ENCODE results near the gene WWP2.
"Not testable (repeated sequence)": the region's sequence is repeated elsewhere in the genome, so short reads cannot be mapped to it uniquely, and the experiment has no call there.

Gene WWP2

GRCh38 chr16:69830146-69830533 lies 68.0 kb downstream of the WWP2 start:
- DNase-seq (ENCODE audit: low read depth in 2 of 2, low spot score in 1 of 2): no peak

DNA sequence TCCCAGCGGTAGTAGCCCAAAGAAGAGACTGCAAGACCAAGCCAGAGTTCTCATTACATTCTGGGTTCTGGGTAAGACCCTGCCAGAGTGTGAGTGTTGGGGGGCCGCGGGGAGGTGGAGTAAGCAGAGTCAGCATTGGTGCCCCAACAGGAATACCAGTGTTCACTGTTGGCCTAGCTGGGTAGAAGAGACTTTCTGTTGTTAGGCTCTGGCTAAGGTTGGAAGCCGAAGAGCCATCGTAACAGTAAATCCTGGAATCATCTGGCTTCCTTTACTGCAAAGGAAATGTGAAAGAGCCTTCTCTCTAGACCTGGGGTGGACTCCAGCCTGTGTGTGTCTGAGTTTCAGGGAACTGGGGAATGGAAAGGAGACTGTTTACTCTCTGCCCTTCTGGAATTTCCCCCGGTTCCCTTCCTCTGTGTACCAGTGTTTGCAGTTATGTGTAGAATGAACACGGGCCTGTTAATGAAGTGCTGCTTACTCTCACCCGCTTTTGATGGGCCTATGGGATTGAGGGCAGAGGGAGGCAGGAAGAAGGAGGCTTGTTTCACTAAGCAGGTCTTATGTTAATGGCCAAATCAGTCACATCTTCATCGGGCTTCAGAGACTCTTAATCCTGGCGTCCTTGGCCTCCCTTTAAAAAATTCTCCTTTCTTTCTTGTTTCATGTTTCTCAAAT lies 68.5 kb downstream of the WWP2 start:
- no peak for DNase-seq (ENCODE audit: low read depth in 2 of 2, low spot score in 1 of 2)

DNA sequence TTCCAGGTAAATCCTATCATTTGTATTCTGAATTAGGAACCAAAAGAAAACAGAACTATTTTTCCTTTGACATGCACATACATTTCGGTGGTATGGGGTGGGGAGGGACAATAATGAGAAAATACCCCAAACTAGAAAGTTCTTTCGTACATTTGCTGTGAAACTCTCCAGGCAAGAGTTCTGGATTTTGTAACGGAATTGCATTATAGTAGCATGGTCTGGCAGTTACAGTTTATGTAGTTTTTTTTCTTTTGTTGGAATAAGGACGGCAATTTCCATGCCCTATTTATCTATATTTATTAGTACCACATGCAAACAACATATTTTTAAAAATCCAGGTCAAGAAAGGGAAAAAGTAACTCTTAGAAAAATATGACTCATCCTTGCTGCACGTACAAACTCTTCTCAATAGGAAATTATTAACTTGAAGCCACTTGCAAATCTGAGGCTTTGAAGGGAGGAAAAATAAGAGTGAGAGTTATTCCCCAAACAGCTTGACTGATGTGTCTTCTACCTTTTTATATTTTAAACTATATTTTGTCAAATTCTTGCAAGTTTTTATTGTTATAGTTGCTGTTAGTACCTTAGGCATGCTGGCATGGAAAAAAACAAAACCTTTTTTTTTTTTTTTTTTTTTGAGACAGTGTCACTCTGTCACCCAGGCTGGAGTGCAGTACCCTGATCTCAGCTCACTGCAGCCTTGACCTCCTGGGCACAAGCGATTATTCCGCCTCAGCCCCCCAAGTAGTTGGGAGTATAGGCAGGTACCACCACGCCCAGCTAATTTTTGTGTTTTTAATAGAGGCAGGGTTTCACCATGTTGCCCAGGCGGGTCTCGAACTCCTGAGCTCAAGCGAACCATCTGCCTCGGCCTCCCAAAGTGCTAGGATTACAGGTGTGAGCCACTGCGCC lies 69.3 kb downstream of the WWP2 start:
- DNase-seq (ENCODE audit: low read depth in 2 of 2, low spot score in 1 of 2): no peak

GRCh38 chr16:69833357-69834282 lies 71.5 kb downstream of the WWP2 start:
- no peak for DNase-seq (ENCODE audit: low read depth in 2 of 2, low spot score in 1 of 2)

- DNase-seq (ENCODE audit: low read depth in 2 of 2, low spot score in 1 of 2): no peak
Observed at GRCh38 chr16:69834807-69835466, 72.8 kb downstream of the WWP2 start.

- DNase-seq (ENCODE audit: low read depth in 2 of 2, low spot score in 1 of 2): no peak
Observed at GRCh38 chr16:69836257-69836656, 74.1 kb downstream of the WWP2 start.

DNA sequence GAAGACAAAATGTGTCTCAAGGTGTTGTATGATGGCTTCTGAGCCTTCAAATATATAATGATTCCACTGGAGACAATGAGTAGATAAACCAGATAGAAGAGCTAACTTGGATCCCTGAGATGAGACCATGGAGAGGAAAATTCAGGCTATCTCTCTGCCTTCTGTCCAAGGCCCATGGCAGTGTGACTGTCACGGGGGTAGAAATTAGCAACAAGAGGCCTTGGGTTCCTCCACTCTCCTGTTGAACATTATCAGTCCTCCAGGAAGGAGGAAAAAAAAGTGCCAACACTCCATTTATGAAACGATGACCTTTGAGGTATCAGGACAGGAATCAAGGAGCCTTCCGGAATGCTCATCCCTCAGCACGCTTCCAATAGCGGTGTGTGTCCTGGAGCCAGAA lies 75.2 kb downstream of the WWP2 start:
- no peak for DNase-seq (ENCODE audit: low read depth in 2 of 2, low spot score in 1 of 2)

DNA sequence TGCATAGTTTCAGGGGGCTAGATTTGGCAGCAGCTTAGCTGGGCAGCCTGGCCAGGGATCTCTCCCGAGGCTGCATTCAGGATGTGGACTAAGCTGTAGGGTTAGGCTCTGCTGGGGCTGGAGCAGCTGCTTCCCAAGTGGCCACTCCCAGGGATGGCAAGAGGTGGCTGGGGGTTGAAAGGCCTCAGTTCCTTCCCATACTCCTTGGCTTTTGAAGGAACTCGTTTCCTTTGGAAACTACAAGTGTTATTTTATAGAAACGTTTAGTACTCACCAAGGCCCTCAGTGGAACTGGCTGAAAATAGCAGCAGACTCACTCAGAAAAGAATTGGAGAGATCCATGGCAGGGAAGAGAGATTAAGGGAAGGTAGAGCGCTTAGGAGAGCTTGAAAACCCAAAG lies 76.4 kb downstream of the WWP2 start:
- DNase-seq (ENCODE audit: low read depth in 2 of 2, low spot score in 1 of 2): no peak

GRCh38 chr16:69839240-69839688 lies 77.1 kb downstream of the WWP2 start:
- DNase-seq (ENCODE audit: low read depth in 2 of 2, low spot score in 1 of 2): no peak

DNA sequence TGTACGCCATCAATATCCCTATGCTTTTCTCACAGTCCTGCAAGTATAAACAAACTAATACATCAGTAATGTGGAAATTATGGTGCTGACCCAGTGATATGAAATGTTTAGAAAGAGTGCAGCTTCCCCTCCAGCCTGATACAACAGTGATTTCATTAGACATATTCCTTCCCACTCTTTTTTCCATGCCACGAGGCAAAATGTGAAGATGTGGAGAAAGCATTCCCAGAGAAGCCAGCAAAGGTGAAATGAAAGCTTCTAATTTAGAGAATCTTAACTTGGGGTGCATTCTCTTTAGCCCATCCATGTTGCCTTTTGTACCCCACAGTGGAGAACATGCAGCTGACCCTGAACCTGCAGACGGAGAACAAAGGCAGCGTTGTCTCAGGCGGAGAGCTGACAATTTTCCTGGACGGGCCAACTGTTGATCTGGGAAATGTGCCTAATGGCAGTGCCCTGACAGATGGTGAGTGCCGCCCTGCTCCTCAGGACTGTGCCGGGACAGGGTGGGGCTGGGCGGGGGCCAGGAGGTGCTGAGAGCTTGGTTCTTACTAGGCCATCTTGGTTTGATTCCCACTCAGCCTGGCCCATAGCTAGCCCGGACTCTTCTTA lies 77.8 kb downstream of the WWP2 start:
- DNase-seq (ENCODE audit: low read depth in 2 of 2, low spot score in 1 of 2): no peak

DNA sequence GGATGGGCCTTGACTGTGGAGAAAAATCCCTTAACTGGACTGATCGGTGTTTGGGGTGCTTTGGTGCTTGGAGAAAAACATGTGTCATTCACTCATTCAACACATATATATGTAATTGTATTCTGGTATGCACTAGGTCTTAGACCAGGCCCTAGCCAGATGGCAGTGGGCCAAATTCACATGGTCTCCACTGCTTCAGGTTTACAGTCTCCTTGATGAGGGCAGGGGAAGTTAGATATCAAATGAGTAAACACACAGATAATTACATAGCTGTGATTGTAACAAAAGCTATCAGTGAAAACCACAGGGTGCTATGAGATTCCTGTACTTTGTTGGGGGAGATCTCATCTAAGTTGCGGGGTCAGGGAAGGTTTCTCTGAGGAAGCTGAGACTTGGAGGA lies 78.8 kb downstream of the WWP2 start:
- no peak for DNase-seq (ENCODE audit: low read depth in 2 of 2, low spot score in 1 of 2)

GRCh38 chr16:69844441-69844840 lies 82.3 kb downstream of the WWP2 start:
- DNase-seq (ENCODE audit: low read depth in 2 of 2, low spot score in 1 of 2): no peak

- DNase-seq (ENCODE audit: low read depth in 2 of 2, low spot score in 1 of 2): no peak
Observed at GRCh38 chr16:69845181-69845580, 83.0 kb downstream of the WWP2 start.

DNA sequence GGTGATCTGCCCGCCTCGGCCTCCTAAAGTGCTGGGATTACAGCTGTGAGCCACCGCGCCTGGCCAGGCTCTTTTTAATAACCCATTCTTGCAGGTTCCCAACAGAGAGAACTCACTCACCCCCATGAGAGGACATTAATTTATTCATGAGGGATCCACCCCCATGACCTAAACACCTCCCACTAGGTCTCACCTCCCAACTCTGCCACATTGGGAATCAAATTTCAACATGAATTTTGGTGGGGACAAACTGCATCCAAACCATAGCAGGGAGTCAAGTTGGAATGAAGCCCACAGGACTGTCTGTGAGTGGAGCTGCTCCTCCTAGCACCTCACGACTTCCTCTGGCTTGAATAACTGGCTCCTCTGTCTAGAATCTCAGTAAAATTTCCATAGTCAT lies 85.5 kb downstream of the WWP2 start:
- DNase-seq (ENCODE audit: low read depth in 2 of 2, low spot score in 1 of 2): no peak

- no peak for DNase-seq (ENCODE audit: low read depth in 2 of 2, low spot score in 1 of 2)
Observed at GRCh38 chr16:69848637-69849545, 86.8 kb downstream of the WWP2 start.

GRCh38 chr16:69851491-69852240 lies 89.5 kb downstream of the WWP2 start:
- DNase-seq (ENCODE audit: low read depth in 2 of 2, low spot score in 1 of 2): no peak

DNA sequence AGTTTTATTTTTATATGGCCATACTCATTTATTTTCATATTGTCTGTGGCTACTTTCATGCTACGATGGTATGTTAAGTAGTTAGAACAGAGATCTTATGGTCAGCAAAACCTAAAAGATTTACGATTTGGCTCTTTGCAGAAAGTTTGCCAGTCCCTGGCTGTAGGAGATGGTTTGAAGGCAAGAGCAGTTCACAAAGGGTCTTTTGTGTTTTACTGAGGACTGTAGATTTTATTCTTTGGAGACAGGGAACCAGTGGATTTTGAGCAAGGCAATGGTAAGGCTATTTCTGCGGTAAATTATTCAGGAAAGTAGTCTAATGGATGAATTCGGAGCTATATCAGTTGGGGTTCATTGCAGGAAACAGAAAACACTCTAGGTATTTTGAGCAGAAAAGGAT lies 90.7 kb downstream of the WWP2 start:
- DNase-seq (ENCODE audit: low read depth in 2 of 2, low spot score in 1 of 2): no peak

- no peak for DNase-seq (ENCODE audit: low read depth in 2 of 2, low spot score in 1 of 2)
Observed at GRCh38 chr16:69853481-69853880, 91.3 kb downstream of the WWP2 start.

DNA sequence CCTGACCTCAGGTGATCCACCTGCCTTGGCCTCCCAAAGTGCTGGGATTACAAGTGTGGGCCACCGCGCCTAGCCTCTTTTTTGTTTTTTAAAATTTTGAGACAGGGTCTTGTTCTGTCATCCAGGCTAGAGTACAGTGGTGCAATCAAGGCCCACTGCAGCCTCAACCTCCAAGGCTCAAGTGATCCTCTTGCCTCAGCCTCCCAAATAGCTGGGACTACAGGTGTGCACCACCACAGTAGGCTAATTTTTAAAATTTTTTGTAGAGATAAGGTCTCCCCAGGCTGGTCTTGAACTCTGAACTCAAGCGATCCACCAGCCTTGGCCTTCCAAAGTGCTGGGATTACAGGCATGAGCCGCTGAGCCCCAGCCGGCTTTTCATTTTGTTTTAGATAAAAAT lies 92.6 kb downstream of the WWP2 start:
- DNase-seq (ENCODE audit: low read depth in 2 of 2, low spot score in 1 of 2): not testable (repeated sequence)

Measured in stimulated activated CD8-positive, alpha-beta memory T cell treated with anti-CD3 and anti-CD28 coated beads, Interleukin-4, amount 100 ng/mL, for 4 hours (primary cell).